ENCODE results near the gene SRPX.

Gene SRPX

DNA sequence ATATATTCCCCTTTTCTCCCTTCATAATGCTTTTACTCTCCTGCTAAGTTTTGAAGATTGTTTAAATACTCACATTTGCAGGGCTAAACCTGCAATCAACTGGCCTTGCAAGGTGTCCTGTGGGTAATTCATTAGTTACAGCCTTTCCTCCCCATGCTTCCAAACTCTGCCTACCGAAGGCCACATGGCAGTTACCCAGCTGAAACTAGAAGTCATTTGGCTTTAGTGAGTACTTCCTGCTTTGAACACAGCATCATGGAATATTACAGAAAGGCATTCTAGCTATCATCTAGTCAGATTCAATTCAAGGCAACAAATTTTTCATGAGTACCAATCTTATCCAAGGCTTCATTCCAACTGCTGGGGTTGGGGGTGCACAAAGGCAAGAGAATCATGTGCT, 55.6 kb downstream of the SRPX start:
- Histone ChIP-seq H3K27ac (ENCODE audit: low read length, poor library complexity, severe bottlenecking) (no peak overlapping the region), H3K9ac (ENCODE audit: low read length) (no peak overlapping the region), H2BK5ac (ENCODE audit: low read depth, low read length, poor library complexity, severe bottlenecking) (no peak overlapping the region), H2BK12ac (ENCODE audit: low read length in 2 of 2) (no peak overlapping the region), H2AFZ (ENCODE audit: low read depth, low read length) (no peak overlapping the region), H2BK15ac (ENCODE audit: low read depth, poor library complexity, severe bottlenecking) (no peak overlapping the region), H3K36me3 (ENCODE audit: control insufficient read depth in 1 of 2, insufficient read depth in 2 of 2, low read depth in 1 of 2, low read length in 2 of 2) (peaks cover 1 to 88% of the 10 kb centered on the region in 2 experiments), H3K9me3 (ENCODE audit: control insufficient read depth, low read length) (no peaks in the 10 kb centered on the region), H3K4me3 (ENCODE audit: insufficient read depth in 1 of 2, low read depth in 1 of 2, low read length in 2 of 2) (no peak overlapping the region), H3K4me2 (ENCODE audit: low read length, poor library complexity, severe bottlenecking) (no peak overlapping the region), H3K79me1 (replicated peaks; ENCODE audit: low read length, poor library complexity, severe bottlenecking) (no peaks in the 10 kb centered on the region), H3K27me3 (ENCODE audit: control insufficient read depth in 1 of 2, insufficient read depth in 1 of 2, low read length in 2 of 2) (no peaks in the 10 kb centered on the region), H2AK5ac (ENCODE audit: low read length, severe bottlenecking) (no peak overlapping the region), H3K23ac (ENCODE audit: low read length in 2 of 2) (no peak overlapping the region), H3K4me1 (ENCODE audit: control insufficient read depth, insufficient read depth, low read depth, low read length) (no peaks in the 10 kb centered on the region), H3K4ac (ENCODE audit: low read depth in 1 of 2, low read length in 2 of 2) (no peak overlapping the region), H4K91ac (ENCODE audit: low read length) (no peak overlapping the region), H3K18ac (ENCODE audit: low read depth in 1 of 2, low read length in 2 of 2) (no peak overlapping the region), H3K14ac (ENCODE audit: low read length in 2 of 2) (no peak overlapping the region), H2BK120ac (ENCODE audit: low read depth, low read length) (no peak overlapping the region), H4K8ac (ENCODE audit: low read length) (no peak overlapping the region)
- no peak for DNase-seq
- no CpG with 5 or more reads among the region's 1 CpG for WGBS

DNA sequence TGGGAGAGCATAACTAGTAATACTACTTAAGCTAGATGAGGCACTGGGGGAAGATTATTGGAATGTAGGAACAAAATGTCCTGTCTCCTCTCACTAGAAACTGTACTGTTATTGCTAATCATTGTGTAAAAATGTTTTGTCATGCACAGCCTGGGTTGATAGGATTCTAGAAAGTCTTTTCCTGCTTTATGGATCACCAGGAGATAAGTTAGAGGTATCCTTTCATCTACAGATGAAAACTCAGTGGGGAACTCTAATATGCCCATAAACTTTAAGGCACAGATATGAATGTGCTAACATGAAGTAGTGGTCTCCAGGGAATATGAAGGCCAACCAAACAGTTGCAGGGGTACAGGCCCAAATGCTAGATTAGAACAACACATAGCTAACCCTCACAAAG, 57.5 kb downstream of the SRPX start:
- peaks cover 4 to 86% of the 10 kb centered on the region in 2 experiments for H3K36me3 ChIP-seq (ENCODE audit: control insufficient read depth in 1 of 2, insufficient read depth in 2 of 2, low read depth in 1 of 2, low read length in 2 of 2)
- no peak overlapping the region for H4K91ac ChIP-seq (ENCODE audit: low read length)
- no peak overlapping the region for H4K8ac ChIP-seq (ENCODE audit: low read length)
- H2BK5ac ChIP-seq (ENCODE audit: low read depth, low read length, poor library complexity, severe bottlenecking) = no peak overlapping the region
- no peaks in the 10 kb centered on the region for H3K9me3 ChIP-seq (ENCODE audit: control insufficient read depth, low read length)
- H3K4me3 ChIP-seq (ENCODE audit: insufficient read depth in 1 of 2, low read depth in 1 of 2, low read length in 2 of 2) = no peak overlapping the region
- no peak overlapping the region for H3K4ac ChIP-seq (ENCODE audit: low read depth in 1 of 2, low read length in 2 of 2)
- H2AK5ac ChIP-seq (ENCODE audit: low read length, severe bottlenecking) = no peak overlapping the region
- DNase-seq = no peak
- H2BK12ac ChIP-seq (ENCODE audit: low read length in 2 of 2) = no peak overlapping the region
- H2BK120ac ChIP-seq (ENCODE audit: low read depth, low read length) = no peak overlapping the region
- H3K14ac ChIP-seq (ENCODE audit: low read length in 2 of 2) = no peak overlapping the region
- no peak overlapping the region for H2BK15ac ChIP-seq (ENCODE audit: low read depth, poor library complexity, severe bottlenecking)
- H3K4me1 ChIP-seq (ENCODE audit: control insufficient read depth, insufficient read depth, low read depth, low read length) = no peaks in the 10 kb centered on the region
- no peak overlapping the region for H3K9ac ChIP-seq (ENCODE audit: low read length)
- no peaks in the 10 kb centered on the region for H3K27me3 ChIP-seq (ENCODE audit: control insufficient read depth in 1 of 2, insufficient read depth in 1 of 2, low read length in 2 of 2)
- no peak overlapping the region for H2AFZ ChIP-seq (ENCODE audit: low read depth, low read length)
- no peaks in the 10 kb centered on the region for H3K79me1 ChIP-seq (replicated peaks; ENCODE audit: low read length, poor library complexity, severe bottlenecking)
- no peak overlapping the region for H3K23ac ChIP-seq (ENCODE audit: low read length in 2 of 2)
- no peak overlapping the region for H3K18ac ChIP-seq (ENCODE audit: low read depth in 1 of 2, low read length in 2 of 2)
- no peak overlapping the region for H3K4me2 ChIP-seq (ENCODE audit: low read length, poor library complexity, severe bottlenecking)
- no peak overlapping the region for H3K27ac ChIP-seq (ENCODE audit: low read length, poor library complexity, severe bottlenecking)

DNA sequence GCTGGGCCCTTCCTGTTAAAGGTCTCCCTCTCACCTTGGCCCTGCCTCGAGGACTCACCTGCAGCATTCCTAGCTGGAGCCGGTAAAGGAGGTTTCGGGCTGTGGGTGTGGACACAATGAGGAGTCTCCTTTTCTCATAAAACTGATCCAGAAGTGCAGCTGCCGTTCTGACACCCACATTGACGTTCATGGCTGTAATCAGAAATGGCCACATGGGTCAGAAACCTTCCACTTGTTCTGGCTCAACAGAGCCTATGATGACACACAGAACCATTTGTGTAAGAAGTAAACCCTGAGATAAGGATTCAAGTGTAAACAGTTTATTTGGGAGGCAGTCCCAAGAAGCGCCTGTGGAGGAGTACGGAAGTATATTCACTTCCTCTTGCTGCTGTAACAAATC, 63.8 kb downstream of the SRPX start:
- no peak overlapping the region for H3K9ac ChIP-seq (ENCODE audit: low read length)
- H2BK12ac ChIP-seq (ENCODE audit: low read length in 2 of 2) = no peak overlapping the region
- H3K4me3 ChIP-seq (ENCODE audit: insufficient read depth in 1 of 2, low read depth in 1 of 2, low read length in 2 of 2) = no peak overlapping the region
- no peak overlapping the region for H3K4me2 ChIP-seq (ENCODE audit: low read length, poor library complexity, severe bottlenecking)
- H3K9me3 ChIP-seq (ENCODE audit: control insufficient read depth, low read length) = no peaks in the 10 kb centered on the region
- WGBS = 95% methylated on average over 2 of the region's 7 CpGs
- H4K91ac ChIP-seq (ENCODE audit: low read length) = no peak overlapping the region
- no peak overlapping the region for H3K14ac ChIP-seq (ENCODE audit: low read length in 2 of 2)
- H2BK15ac ChIP-seq (ENCODE audit: low read depth, poor library complexity, severe bottlenecking) = no peak overlapping the region
- H3K79me1 ChIP-seq (replicated peaks; ENCODE audit: low read length, poor library complexity, severe bottlenecking) = no peaks in the 10 kb centered on the region
- DNase-seq = peak; percentile 34
- no peak overlapping the region for H4K8ac ChIP-seq (ENCODE audit: low read length)
- H2BK120ac ChIP-seq (ENCODE audit: low read depth, low read length) = no peak overlapping the region
- no peak overlapping the region for H2AFZ ChIP-seq (ENCODE audit: low read depth, low read length)
- H3K23ac ChIP-seq (ENCODE audit: low read length in 2 of 2) = no peak overlapping the region
- H3K27ac ChIP-seq (ENCODE audit: low read length, poor library complexity, severe bottlenecking) = no peak overlapping the region
- no peaks in the 10 kb centered on the region for H3K27me3 ChIP-seq (ENCODE audit: control insufficient read depth in 1 of 2, insufficient read depth in 1 of 2, low read length in 2 of 2)
- H3K36me3 ChIP-seq (ENCODE audit: control insufficient read depth in 1 of 2, insufficient read depth in 2 of 2, low read depth in 1 of 2, low read length in 2 of 2) = peaks cover 4 to 95% of the 10 kb centered on the region in 2 experiments
- no peak overlapping the region for H3K4ac ChIP-seq (ENCODE audit: low read depth in 1 of 2, low read length in 2 of 2)
- H3K4me1 ChIP-seq (ENCODE audit: control insufficient read depth, insufficient read depth, low read depth, low read length) = no peaks in the 10 kb centered on the region
- no peak overlapping the region for H3K18ac ChIP-seq (ENCODE audit: low read depth in 1 of 2, low read length in 2 of 2)
- H2BK5ac ChIP-seq (ENCODE audit: low read depth, low read length, poor library complexity, severe bottlenecking) = no peak overlapping the region
- H2AK5ac ChIP-seq (ENCODE audit: low read length, severe bottlenecking) = no peak overlapping the region

DNA sequence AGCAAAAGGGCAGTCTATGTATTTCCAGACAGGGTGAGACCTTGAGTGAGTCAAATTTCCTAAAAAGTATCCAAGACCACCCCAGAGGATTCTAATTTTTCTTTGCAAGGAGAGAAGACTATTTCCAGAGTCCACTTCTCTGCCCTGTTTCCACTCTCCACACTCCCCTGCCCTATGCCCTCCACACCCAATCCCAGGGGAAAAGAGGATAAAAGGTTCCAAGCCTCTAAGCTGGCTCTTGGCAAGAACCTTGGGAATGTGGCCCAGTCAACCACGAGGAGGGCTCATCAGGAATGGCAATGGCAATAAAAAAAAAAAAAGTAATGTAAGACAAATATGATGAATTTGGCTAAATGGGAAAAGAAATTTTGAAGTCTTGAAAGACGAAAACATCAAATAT, 65.9 kb downstream of the SRPX start:
- no peak overlapping the region for H3K27ac ChIP-seq (ENCODE audit: low read length, poor library complexity, severe bottlenecking)
- H2BK5ac ChIP-seq (ENCODE audit: low read depth, low read length, poor library complexity, severe bottlenecking) = no peak overlapping the region
- DNase-seq = no peak
- 100% methylated on average over 1 of the region's 2 CpGs for WGBS
- H3K23ac ChIP-seq (ENCODE audit: low read length in 2 of 2) = no peak overlapping the region
- no peak overlapping the region for H2BK120ac ChIP-seq (ENCODE audit: low read depth, low read length)
- H3K9me3 ChIP-seq (ENCODE audit: control insufficient read depth, low read length) = no peaks in the 10 kb centered on the region
- H3K4me1 ChIP-seq (ENCODE audit: control insufficient read depth, insufficient read depth, low read depth, low read length) = peaks cover 3% of the 10 kb centered on the region
- H3K14ac ChIP-seq (ENCODE audit: low read length in 2 of 2) = no peak overlapping the region
- no peak overlapping the region for H2AK5ac ChIP-seq (ENCODE audit: low read length, severe bottlenecking)
- H4K91ac ChIP-seq (ENCODE audit: low read length) = no peak overlapping the region
- no peak overlapping the region for H3K18ac ChIP-seq (ENCODE audit: low read depth in 1 of 2, low read length in 2 of 2)
- no peaks in the 10 kb centered on the region for H3K79me1 ChIP-seq (replicated peaks; ENCODE audit: low read length, poor library complexity, severe bottlenecking)
- H3K4me3 ChIP-seq (ENCODE audit: insufficient read depth in 1 of 2, low read depth in 1 of 2, low read length in 2 of 2) = no peak overlapping the region
- peaks cover 0 to 1% of the 10 kb centered on the region in 2 experiments for H3K27me3 ChIP-seq (ENCODE audit: control insufficient read depth in 1 of 2, insufficient read depth in 1 of 2, low read length in 2 of 2)
- H3K36me3 ChIP-seq (ENCODE audit: control insufficient read depth in 1 of 2, insufficient read depth in 2 of 2, low read depth in 1 of 2, low read length in 2 of 2) = peaks cover under 1 to 95% of the 10 kb centered on the region in 2 experiments
- H3K9ac ChIP-seq (ENCODE audit: low read length) = no peak overlapping the region
- no peak overlapping the region for H2BK15ac ChIP-seq (ENCODE audit: low read depth, poor library complexity, severe bottlenecking)
- no peak overlapping the region for H2AFZ ChIP-seq (ENCODE audit: low read depth, low read length)
- no peak overlapping the region for H3K4me2 ChIP-seq (ENCODE audit: low read length, poor library complexity, severe bottlenecking)
- H2BK12ac ChIP-seq (ENCODE audit: low read length in 2 of 2) = no peak overlapping the region
- no peak overlapping the region for H4K8ac ChIP-seq (ENCODE audit: low read length)
- H3K4ac ChIP-seq (ENCODE audit: low read depth in 1 of 2, low read length in 2 of 2) = no peak overlapping the region

All from mesenchymal stem cell (in vitro differentiated cells and primary cell).